Measurements from ENCODE around the gene ELP1. TPM values are rescaled to one million over a fixed set of nuclear protein-coding genes. Genes with fewer than 3 reads are reported as not detected.

The ELP1 gene
- total RNA-seq, 3 donors from 2014 or later, result 14.3 to 18.7 (median 16.7) TPM

DNA sequence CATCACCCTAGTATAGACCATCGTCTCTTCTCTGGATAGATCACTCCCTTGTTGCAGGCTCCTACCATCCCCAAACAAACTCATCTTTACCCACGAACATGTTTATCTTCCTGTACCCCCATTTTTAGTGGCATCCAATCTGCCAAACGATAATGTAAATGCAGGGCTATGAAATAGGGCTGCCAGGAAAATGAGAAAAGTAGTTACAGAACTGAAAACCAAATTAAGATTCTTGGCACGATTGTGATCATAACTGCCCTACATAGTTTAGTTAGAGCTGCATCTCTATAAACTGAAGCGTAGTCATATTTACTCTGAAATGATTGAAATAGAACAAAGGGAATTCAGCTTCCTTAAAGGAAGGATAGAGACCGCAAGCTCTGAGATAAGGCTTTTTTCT, 26.4 kb upstream of the ELP1 start:
- Histone ChIP-seq H3K4me3 (no peak overlapping the region), H3K9me3 (no peaks in the 10 kb centered on the region), H3K36me3 (ENCODE audit: low read depth) (no peaks in the 10 kb centered on the region), H3K4me1 (ENCODE audit: low read depth) (no peaks in the 10 kb centered on the region)
- TF ChIP-seq, protein P1, sequence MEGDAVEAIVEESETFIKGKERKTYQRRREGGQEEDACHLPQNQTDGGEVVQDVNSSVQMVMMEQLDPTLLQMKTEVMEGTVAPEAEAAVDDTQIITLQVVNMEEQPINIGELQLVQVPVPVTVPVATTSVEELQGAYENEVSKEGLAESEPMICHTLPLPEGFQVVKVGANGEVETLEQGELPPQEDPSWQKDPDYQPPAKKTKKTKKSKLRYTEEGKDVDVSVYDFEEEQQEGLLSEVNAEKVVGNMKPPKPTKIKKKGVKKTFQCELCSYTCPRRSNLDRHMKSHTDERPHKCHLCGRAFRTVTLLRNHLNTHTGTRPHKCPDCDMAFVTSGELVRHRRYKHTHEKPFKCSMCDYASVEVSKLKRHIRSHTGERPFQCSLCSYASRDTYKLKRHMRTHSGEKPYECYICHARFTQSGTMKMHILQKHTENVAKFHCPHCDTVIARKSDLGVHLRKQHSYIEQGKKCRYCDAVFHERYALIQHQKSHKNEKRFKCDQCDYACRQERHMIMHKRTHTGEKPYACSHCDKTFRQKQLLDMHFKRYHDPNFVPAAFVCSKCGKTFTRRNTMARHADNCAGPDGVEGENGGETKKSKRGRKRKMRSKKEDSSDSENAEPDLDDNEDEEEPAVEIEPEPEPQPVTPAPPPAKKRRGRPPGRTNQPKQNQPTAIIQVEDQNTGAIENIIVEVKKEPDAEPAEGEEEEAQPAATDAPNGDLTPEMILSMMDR (IDR thresholded peaks at IDR 0.05), result no peak
- DNase-seq, result no peak
- intact Hi-C loops (cut with DNase I, micrococcal nuclease), result no loop called here
- no peak for ATAC-seq

DNA sequence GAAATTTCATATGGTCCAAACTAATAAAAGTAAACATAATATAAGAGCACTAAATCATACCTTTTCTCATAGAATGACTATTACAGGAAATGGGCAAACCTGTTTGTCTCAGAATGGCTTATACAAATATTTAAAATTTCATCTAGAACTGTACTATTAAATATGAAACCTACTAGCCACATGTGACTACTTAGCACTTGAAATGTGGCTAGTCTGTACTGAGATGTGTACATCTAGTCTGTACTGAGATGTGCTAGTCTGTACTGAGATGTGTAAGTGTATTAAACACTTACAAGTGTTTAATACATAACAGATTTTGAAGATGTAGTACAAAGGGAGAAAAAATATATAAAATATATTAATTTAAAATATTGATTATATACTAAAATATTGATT, 22.7 kb upstream of the ELP1 start:
- Histone ChIP-seq H3K36me3 (ENCODE audit: low read depth) (no peaks in the 10 kb centered on the region), H3K4me3 (no peak overlapping the region), H3K9me3 (no peaks in the 10 kb centered on the region), H3K4me1 (ENCODE audit: low read depth) (peaks cover 3% of the 10 kb centered on the region)
- TF ChIP-seq, protein P1 (IDR thresholded peaks at IDR 0.05), result no peak
- DNase-seq, result no peak
- no peak for ATAC-seq
- intact Hi-C loops (cut with DNase I, micrococcal nuclease), result no loop called here

DNA sequence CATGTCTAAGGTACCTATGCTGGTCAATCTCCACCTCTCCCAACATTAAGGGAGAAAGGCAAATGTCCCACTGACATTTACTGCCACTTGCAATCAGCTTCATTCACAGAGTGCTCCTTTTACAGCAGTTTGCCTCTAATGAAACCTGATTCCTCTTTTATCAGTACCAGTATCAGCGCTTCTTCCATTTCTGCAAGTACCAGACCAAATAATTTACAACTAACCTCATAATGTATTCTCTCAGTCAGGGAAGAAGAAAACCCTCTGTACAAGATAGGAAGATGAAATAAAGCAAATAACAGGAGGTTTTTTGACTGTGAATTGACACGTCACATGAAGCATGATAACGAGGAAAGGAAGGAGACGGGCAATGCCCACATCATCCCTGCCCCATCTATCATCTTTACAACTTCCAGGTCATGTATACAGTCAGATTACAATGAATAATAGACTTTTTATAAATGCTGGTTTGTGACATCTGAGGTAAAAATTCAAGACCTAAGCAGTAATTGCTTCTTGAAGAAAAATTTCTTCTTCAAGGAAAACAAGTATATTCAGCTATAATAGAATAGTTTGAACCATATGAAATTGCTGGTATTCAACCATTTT, 22.2 kb upstream of the ELP1 start:
- no peak overlapping the region for H3K4me3 ChIP-seq
- no peak for ATAC-seq
- no peaks in the 10 kb centered on the region for H3K9me3 ChIP-seq
- intact Hi-C loops (cut with DNase I, micrococcal nuclease), result no loop called here
- H3K36me3 ChIP-seq (ENCODE audit: low read depth), result no peaks in the 10 kb centered on the region
- peaks cover 3% of the 10 kb centered on the region for H3K4me1 ChIP-seq (ENCODE audit: low read depth)
- DNase-seq, result no peak
- TF ChIP-seq, protein P1 (IDR thresholded peaks at IDR 0.05), result no peak

DNA sequence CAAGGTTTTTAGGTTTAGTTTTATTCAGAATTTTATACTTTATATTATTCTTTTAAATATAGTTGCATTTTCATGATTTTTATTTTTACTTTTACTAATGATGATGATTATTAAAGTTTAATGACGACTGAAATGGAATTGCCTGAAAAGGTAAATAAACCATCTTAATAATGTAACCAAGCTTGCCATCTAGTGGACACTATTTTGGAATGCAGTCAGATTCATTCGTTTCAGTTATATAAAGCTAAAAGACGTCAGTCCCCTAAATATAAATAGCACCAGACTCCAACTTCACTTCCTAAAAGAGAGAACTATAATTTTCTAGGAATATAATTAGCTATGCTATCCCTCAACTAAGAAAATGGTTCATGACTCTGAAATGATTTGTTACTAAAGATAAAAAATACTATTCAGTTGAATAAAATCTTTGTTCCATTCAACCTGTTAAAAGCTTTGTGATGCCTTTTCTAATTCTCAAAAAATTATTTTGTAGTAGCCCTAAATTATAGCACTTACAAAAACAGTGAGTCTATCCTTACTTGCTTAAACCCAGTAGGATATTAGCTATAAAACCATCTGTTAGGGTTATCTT, 20.2 kb upstream of the ELP1 start:
- DNase-seq, result peak in 1 of 3 donors; percentile 23
- intact Hi-C loops (cut with DNase I, micrococcal nuclease), result no loop called here
- H3K9me3 ChIP-seq, result no peaks in the 10 kb centered on the region
- TF ChIP-seq, protein P1 (IDR thresholded peaks at IDR 0.05), result no peak
- no peaks in the 10 kb centered on the region for H3K36me3 ChIP-seq (ENCODE audit: low read depth)
- H3K4me1 ChIP-seq (ENCODE audit: low read depth), result peaks cover 3% of the 10 kb centered on the region
- no peak overlapping the region for H3K4me3 ChIP-seq
- ATAC-seq, result no peak

DNA sequence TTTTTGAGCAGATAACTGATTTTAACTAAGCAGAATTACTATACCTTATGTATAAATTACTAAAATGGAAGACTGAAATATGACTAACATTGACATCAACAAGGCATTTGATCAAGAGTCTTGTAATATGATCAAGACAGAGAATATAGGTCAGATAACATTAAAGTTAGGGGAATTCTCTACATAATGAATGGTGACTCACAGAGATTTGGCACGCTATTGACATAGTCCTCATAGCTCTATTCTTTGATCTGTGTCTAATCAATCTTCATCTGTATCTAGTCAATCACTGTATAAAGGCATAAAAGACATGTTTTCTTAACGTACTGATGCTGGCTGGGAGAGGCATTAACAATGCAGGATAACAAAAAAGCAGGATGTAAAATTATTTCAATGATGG, 17.7 kb upstream of the ELP1 start:
- intact Hi-C loops (cut with DNase I, micrococcal nuclease), result no loop called here
- Histone ChIP-seq H3K4me1 (ENCODE audit: low read depth) (peaks cover 3% of the 10 kb centered on the region), H3K9me3 (no peaks in the 10 kb centered on the region), H3K36me3 (ENCODE audit: low read depth) (no peaks in the 10 kb centered on the region), H3K4me3 (no peak overlapping the region)
- TF ChIP-seq, protein P1 (IDR thresholded peaks at IDR 0.05), result no peak
- DNase-seq (no peak), ATAC-seq (no peak)
